ENCODE data around the gene SF1.

SF1 gene

GRCh38 chr11:64718780-64719124, 59.6 kb downstream of the SF1 start:
- Histone ChIP-seq H3K9me3 (ENCODE audit: control insufficient read depth, low read length) (no peaks in the 10 kb centered on the region), H3K9ac (ENCODE audit: low read length) (no peak overlapping the region), H3K4me2 (ENCODE audit: low read length, poor library complexity, severe bottlenecking) (no peak overlapping the region), H3K4ac (ENCODE audit: low read depth in 1 of 2, low read length in 2 of 2) (no peak overlapping the region), H2BK120ac (ENCODE audit: low read depth, low read length) (no peak overlapping the region), H3K14ac (ENCODE audit: low read length in 2 of 2) (no peak overlapping the region), H3K79me1 (replicated peaks; ENCODE audit: low read length, poor library complexity, severe bottlenecking) (no peaks in the 10 kb centered on the region), H4K8ac (ENCODE audit: low read length) (no peak overlapping the region), H3K4me3 (ENCODE audit: insufficient read depth in 1 of 2, low read depth in 1 of 2, low read length in 2 of 2) (no peak overlapping the region), H3K18ac (ENCODE audit: low read depth in 1 of 2, low read length in 2 of 2) (no peak overlapping the region), H2BK12ac (ENCODE audit: low read length in 2 of 2) (no peak overlapping the region), H2BK5ac (ENCODE audit: low read depth, low read length, poor library complexity, severe bottlenecking) (no peak overlapping the region), H2BK15ac (ENCODE audit: low read depth, poor library complexity, severe bottlenecking) (no peak overlapping the region), H3K27ac (ENCODE audit: low read length, poor library complexity, severe bottlenecking) (no peak overlapping the region), H4K91ac (ENCODE audit: low read length) (no peak overlapping the region), H3K23ac (ENCODE audit: low read length in 2 of 2) (no peak overlapping the region), H2AK5ac (ENCODE audit: low read length, severe bottlenecking) (no peak overlapping the region), H3K4me1 (ENCODE audit: control insufficient read depth, insufficient read depth, low read depth, low read length) (peaks cover 8% of the 10 kb centered on the region), H3K36me3 (ENCODE audit: control insufficient read depth in 1 of 2, insufficient read depth in 2 of 2, low read depth in 1 of 2, low read length in 2 of 2) (no peaks in the 10 kb centered on the region), H2AFZ (ENCODE audit: low read depth, low read length) (no peak overlapping the region), H3K27me3 (ENCODE audit: control insufficient read depth in 1 of 2, insufficient read depth in 1 of 2, low read length in 2 of 2) (peaks cover 88 to 89% of the 10 kb centered on the region in 2 experiments)
- 81% methylated on average over 4 of the region's 4 CpGs for WGBS
- no peak for DNase-seq

- no peak overlapping the region for H2BK15ac ChIP-seq (ENCODE audit: low read depth, poor library complexity, severe bottlenecking)
- 85% methylated on average over 15 of the region's 15 CpGs for WGBS
- no peak overlapping the region for H3K14ac ChIP-seq (ENCODE audit: low read length in 2 of 2)
These were observed 60.1 kb downstream of the SF1 start for GRCh38 chr11:64718084-64718779.

GRCh38 chr11:64717268-64717578, 61.1 kb downstream of the SF1 start:
- Histone ChIP-seq H3K23ac (ENCODE audit: low read length in 2 of 2) (no peak overlapping the region), H4K8ac (ENCODE audit: low read length) (no peak overlapping the region), H3K36me3 (ENCODE audit: control insufficient read depth in 1 of 2, insufficient read depth in 2 of 2, low read depth in 1 of 2, low read length in 2 of 2) (no peaks in the 10 kb centered on the region), H3K4me3 (ENCODE audit: insufficient read depth in 1 of 2, low read depth in 1 of 2, low read length in 2 of 2) (no peak overlapping the region), H3K79me1 (replicated peaks; ENCODE audit: low read length, poor library complexity, severe bottlenecking) (no peaks in the 10 kb centered on the region), H2BK120ac (ENCODE audit: low read depth, low read length) (no peak overlapping the region), H2BK15ac (ENCODE audit: low read depth, poor library complexity, severe bottlenecking) (no peak overlapping the region), H3K4me2 (ENCODE audit: low read length, poor library complexity, severe bottlenecking) (no peak overlapping the region), H3K4me1 (ENCODE audit: control insufficient read depth, insufficient read depth, low read depth, low read length) (peaks cover 13% of the 10 kb centered on the region), H3K4ac (ENCODE audit: low read depth in 1 of 2, low read length in 2 of 2) (no peak overlapping the region), H3K27me3 (ENCODE audit: control insufficient read depth in 1 of 2, insufficient read depth in 1 of 2, low read length in 2 of 2) (peaks cover 89 to 96% of the 10 kb centered on the region in 2 experiments), H4K91ac (ENCODE audit: low read length) (no peak overlapping the region), H3K27ac (ENCODE audit: low read length, poor library complexity, severe bottlenecking) (no peak overlapping the region), H3K14ac (ENCODE audit: low read length in 2 of 2) (no peak overlapping the region), H2AK5ac (ENCODE audit: low read length, severe bottlenecking) (no peak overlapping the region), H2BK12ac (ENCODE audit: low read length in 2 of 2) (no peak overlapping the region), H3K9ac (ENCODE audit: low read length) (no peak overlapping the region), H2AFZ (ENCODE audit: low read depth, low read length) (no peak overlapping the region), H3K18ac (ENCODE audit: low read depth in 1 of 2, low read length in 2 of 2) (no peak overlapping the region), H3K9me3 (ENCODE audit: control insufficient read depth, low read length) (no peaks in the 10 kb centered on the region), H2BK5ac (ENCODE audit: low read depth, low read length, poor library complexity, severe bottlenecking) (no peak overlapping the region)
- DNase-seq: no peak
- WGBS: 59% methylated on average over 3 of the region's 4 CpGs

More at GRCh38 chr11:64718084-64718779, 60.1 kb downstream of the SF1 start:
- H3K4me3 ChIP-seq (ENCODE audit: insufficient read depth in 1 of 2, low read depth in 1 of 2, low read length in 2 of 2): no peak overlapping the region
- no peak overlapping the region for H2BK5ac ChIP-seq (ENCODE audit: low read depth, low read length, poor library complexity, severe bottlenecking)
- H4K8ac ChIP-seq (ENCODE audit: low read length): no peak overlapping the region
- no peak overlapping the region for H3K18ac ChIP-seq (ENCODE audit: low read depth in 1 of 2, low read length in 2 of 2)
- H3K9me3 ChIP-seq (ENCODE audit: control insufficient read depth, low read length): no peaks in the 10 kb centered on the region
- no peak overlapping the region for H3K4ac ChIP-seq (ENCODE audit: low read depth in 1 of 2, low read length in 2 of 2)
- no peak overlapping the region for H3K4me2 ChIP-seq (ENCODE audit: low read length, poor library complexity, severe bottlenecking)
- H2BK12ac ChIP-seq (ENCODE audit: low read length in 2 of 2): no peak overlapping the region
- no peak overlapping the region for H3K27ac ChIP-seq (ENCODE audit: low read length, poor library complexity, severe bottlenecking)
- H3K23ac ChIP-seq (ENCODE audit: low read length in 2 of 2): no peak overlapping the region
- no peaks in the 10 kb centered on the region for H3K36me3 ChIP-seq (ENCODE audit: control insufficient read depth in 1 of 2, insufficient read depth in 2 of 2, low read depth in 1 of 2, low read length in 2 of 2)
- H3K27me3 ChIP-seq (ENCODE audit: control insufficient read depth in 1 of 2, insufficient read depth in 1 of 2, low read length in 2 of 2): peaks cover 88 to 89% of the 10 kb centered on the region in 2 experiments
- no peak overlapping the region for H4K91ac ChIP-seq (ENCODE audit: low read length)
- no peak overlapping the region for H2AK5ac ChIP-seq (ENCODE audit: low read length, severe bottlenecking)
- no peak for DNase-seq
- H3K79me1 ChIP-seq (replicated peaks; ENCODE audit: low read length, poor library complexity, severe bottlenecking): no peaks in the 10 kb centered on the region
- H3K9ac ChIP-seq (ENCODE audit: low read length): no peak overlapping the region
- no peak overlapping the region for H2BK120ac ChIP-seq (ENCODE audit: low read depth, low read length)
- peaks cover 8% of the 10 kb centered on the region for H3K4me1 ChIP-seq (ENCODE audit: control insufficient read depth, insufficient read depth, low read depth, low read length)
- H2AFZ ChIP-seq (ENCODE audit: low read depth, low read length): no peak overlapping the region

GRCh38 chr11:64716473-64717267, 61.7 kb downstream of the SF1 start:
- Histone ChIP-seq H2BK5ac (ENCODE audit: low read depth, low read length, poor library complexity, severe bottlenecking) (no peak overlapping the region), H3K27me3 (ENCODE audit: control insufficient read depth in 1 of 2, insufficient read depth in 1 of 2, low read length in 2 of 2) (peaks cover 89 to 96% of the 10 kb centered on the region in 2 experiments), H3K4me2 (ENCODE audit: low read length, poor library complexity, severe bottlenecking) (no peak overlapping the region), H3K9me3 (ENCODE audit: control insufficient read depth, low read length) (no peaks in the 10 kb centered on the region), H2BK15ac (ENCODE audit: low read depth, poor library complexity, severe bottlenecking) (no peak overlapping the region), H3K79me1 (replicated peaks; ENCODE audit: low read length, poor library complexity, severe bottlenecking) (no peaks in the 10 kb centered on the region), H3K23ac (ENCODE audit: low read length in 2 of 2) (no peak overlapping the region), H3K9ac (ENCODE audit: low read length) (no peak overlapping the region), H3K14ac (ENCODE audit: low read length in 2 of 2) (no peak overlapping the region), H3K18ac (ENCODE audit: low read depth in 1 of 2, low read length in 2 of 2) (no peak overlapping the region), H3K4me3 (ENCODE audit: insufficient read depth in 1 of 2, low read depth in 1 of 2, low read length in 2 of 2) (no peak overlapping the region), H2AK5ac (ENCODE audit: low read length, severe bottlenecking) (no peak overlapping the region), H2BK12ac (ENCODE audit: low read length in 2 of 2) (no peak overlapping the region), H2AFZ (ENCODE audit: low read depth, low read length) (no peak overlapping the region), H3K27ac (ENCODE audit: low read length, poor library complexity, severe bottlenecking) (no peak overlapping the region), H3K4me1 (ENCODE audit: control insufficient read depth, insufficient read depth, low read depth, low read length) (peaks cover 13% of the 10 kb centered on the region), H2BK120ac (ENCODE audit: low read depth, low read length) (no peak overlapping the region), H3K36me3 (ENCODE audit: control insufficient read depth in 1 of 2, insufficient read depth in 2 of 2, low read depth in 1 of 2, low read length in 2 of 2) (no peaks in the 10 kb centered on the region), H3K4ac (ENCODE audit: low read depth in 1 of 2, low read length in 2 of 2) (no peak overlapping the region), H4K91ac (ENCODE audit: low read length) (no peak overlapping the region), H4K8ac (ENCODE audit: low read length) (no peak overlapping the region)
- no peak for DNase-seq
- WGBS: 61% methylated on average over 18 of the region's 21 CpGs

Data from mesenchymal stem cell (in vitro differentiated cells and primary cell).